NK-92 (cell line): ENCODE results near the gene TDRD10.
A peak's percentile ranks its signal among the peaks of the same experiment; 100 is the strongest.

Experiments
- DNase-seq: peaks from one replicate; lab custom pipeline; 2025; ENCODE audit not compliant: unreplicated experiment; lab: John Stamatoyannopoulos, UW

TDRD10 gene

DNA sequence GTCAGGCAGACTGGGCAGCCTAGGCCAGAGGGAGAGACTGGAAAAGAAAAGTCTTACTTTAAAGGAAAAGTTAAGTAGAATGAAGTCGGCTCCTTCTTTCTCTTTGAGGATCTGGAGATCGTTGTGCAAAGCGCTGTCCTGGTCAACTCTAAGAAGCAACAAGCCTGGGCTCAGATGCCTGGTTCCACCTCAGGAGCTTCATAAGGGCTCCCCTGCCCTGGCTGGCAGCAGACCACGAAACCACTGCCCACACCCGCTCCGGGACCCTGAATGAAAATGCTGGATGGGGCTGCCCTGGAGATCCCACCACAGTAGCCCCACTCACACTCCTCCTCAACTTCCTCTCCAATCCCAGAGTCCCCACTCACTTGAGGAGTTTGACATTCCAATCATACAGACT is 50.0 kb downstream of the TDRD10 start:
- DNase-seq, result no peak

DNA sequence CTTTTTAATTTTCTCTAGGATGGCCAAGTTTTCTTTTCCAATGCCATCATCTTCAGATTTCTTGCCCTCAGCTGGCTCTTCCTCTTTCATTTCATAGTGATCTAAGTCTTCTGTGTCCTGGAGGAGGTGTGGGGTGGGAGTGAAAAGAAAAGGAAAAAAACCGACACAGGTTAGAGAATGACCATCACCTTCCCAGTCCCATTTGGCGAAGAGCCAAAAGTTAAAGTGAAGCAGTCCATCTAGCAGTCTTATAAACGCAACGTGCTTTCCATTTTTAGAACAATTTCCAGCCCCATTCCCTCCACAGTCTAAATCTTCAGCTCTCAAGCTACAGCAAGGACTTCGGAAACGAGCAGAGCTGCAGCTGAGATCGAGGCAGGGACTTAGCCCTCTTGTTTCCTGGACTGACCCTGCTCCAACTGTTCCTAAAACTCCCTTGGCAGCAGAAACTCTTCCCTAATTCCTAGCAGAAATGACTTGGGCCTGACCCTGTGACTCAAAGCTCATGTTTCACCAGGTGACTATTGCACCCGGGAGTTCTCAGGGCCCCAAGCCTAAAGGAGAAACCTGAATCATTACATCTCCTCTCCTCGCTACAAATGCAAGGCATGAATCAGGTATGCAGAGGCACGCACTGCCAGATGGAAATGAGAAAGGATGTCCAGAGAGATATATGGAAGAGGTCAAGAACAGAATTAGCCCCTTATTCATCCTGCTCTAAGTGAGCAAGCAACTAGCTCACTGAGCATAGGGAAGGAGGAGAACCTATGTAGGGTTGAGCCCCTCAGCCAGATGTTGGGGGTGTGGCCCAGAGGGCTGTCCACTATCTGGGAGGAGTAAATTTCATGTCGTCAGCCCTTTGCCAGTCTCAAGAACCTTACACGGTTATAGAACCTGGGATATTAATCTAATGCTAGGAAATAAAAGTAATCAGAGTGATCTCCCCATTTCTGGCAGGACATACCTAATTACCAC is 51.3 kb downstream of the TDRD10 start:
- no peak for DNase-seq

DNA sequence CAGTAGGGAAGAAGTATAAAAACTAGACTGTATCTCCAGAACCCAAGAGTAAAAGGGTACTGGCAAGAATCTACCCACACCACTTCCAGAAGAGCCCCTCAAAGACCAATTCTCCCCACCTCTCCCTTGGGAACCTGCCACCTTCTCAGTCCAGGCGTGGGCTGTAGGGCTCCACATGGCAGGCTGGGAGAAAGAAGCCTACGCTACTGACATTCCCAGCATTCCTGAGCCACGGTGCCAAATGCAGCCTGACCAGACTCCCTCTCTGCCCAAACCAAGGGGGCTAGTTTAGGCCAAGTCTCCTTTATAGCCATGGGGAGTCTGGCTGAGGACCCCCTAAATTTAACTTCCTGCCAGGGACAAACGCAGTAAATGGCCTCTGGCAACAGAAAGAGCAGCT is 54.4 kb downstream of the TDRD10 start:
- DNase-seq, result no peak

DNA sequence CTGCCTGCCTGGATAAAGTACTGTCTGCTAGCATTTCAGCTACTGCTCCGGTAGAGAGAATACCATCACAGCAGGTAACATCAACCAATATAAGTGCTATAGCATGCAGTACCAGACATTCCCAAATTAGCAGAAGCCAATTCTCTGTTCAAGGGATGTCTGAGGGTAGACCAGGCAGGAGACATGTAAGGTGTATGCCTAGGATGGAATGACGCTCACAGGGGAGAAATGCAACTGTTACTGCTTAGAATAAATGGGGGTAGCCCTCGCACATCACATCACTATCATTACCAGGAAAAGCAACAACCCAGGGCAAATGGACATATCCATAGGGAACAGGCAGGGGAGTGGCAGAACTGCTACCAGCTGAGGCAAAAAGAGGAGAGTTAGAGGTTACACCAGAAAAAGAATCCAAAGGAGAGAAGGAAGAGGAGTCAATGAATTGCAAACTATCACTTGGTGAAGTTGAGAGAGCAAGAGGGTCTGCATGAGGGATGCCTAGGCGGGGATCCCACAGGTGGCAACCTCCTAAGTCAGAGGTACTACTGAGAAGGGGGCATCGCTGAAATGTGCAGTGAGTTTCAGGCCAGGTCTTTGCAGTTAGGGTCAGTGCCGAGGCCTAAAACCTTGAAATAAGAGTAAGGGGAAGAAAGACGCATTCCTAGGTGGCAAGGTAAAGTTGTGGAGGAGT is 55.4 kb downstream of the TDRD10 start:
- DNase-seq, result no peak

DNA sequence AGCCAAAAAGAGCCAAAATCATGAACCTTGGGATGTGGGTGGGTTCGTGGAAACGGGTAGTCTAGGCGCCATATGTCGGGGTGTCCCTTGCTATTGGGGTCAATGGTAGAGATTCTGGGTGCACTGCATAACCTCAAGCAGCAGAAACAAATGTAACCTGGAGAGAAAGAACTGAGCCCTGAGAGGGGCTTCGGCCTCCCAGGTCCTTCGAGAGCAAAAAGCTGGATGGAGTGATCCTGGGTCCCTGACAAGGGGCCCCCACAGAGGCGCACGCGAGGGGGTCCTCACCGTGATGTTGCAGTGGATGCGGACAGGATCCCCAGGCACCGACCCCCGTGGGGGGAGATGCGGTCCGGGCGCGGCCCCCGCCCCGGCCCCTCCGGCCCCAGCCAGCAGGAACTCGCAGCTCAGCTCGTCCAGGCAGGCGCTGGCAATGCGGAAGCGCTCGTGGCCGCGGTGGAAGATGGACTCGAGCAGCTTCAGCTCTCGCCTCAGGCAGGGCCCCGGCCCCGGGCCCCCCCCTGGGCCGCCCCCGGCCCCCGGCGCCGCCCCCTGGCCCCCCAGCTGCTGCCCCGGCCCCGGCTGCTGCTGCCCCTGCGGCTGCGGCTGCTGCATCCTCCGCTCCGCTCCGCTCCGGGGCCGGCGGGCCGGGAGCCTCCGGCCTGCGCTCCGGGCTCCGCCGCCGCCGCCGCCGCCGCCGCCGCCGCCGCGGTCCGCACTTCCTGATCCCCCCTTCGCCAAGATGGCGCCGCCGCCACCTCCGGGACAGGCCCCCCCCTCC is 56.1 kb downstream of the TDRD10 start, which contains the start of gene UBE2Q1:
Gene UBE2Q1 (minus strand): TSS at position 724 of the 781 bp plus-strand sequence. CDS start 109 bp downstream, at position 615.
- no peak for DNase-seq

DNA sequence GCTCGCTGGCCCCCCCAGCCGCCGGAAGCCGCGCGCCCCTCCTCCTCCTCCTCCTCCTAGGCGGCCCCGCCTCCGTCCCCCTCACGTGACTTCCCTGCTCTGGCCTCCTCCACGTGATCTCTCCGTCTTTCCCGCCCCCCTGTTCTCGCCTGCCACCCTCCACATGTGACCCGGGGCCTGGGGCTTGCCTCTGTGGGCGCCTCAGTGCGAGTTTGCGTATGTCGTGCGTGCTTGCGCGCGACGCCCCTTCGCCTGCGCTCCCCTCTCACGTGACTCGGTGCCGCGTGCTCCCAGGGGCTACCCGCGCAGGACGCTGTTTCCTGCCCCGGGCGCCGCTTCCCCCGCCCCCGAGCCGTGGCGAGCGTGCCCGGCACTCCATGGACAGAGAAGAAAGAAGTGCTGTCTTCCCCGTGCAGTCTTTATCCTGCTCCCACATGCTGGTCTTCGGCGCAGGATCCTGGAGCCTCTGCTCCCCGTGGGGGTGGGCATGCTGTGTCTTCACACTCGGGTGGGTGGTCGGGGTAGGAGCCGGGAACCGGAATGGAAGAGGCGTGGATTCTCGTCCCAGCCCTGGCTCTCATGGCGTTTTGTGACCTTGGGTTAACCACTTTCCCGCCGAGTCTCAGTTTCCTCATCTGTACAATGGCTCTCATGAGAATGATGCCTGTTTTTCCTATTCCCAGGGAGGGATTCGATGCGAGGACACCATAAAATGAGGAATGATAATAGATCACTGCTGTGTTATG is 56.9 kb downstream of the TDRD10 start:
- peak; percentile 96 for DNase-seq

DNA sequence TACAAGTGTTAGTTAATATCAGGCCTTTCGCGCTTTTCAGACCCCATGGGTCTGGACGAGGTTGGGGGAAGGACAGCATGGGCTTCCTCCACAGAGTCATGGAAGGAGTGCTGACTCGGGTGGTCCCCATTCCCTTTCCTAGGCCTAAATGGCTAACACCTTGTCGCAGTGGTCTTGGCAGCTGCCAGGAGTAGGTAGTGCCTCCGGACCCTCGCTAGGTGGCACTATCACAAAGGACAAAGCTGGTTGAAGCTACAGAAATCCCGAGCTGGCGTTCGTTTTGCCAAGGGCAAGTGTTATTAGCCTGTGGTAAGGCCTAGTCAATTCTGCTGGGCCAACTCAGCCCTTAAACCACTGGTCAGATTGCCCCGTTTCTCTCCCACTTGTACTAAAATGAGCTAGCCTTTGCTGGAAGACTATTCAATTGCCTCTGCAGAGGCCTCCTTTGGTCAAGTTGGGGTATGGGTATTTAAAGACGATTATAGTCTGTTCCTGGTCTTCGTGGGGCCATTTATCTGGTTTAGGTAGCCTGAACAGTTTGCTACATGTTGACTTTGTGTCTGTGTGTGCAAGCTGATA is 57.5 kb downstream of the TDRD10 start:
- no peak for DNase-seq

DNA sequence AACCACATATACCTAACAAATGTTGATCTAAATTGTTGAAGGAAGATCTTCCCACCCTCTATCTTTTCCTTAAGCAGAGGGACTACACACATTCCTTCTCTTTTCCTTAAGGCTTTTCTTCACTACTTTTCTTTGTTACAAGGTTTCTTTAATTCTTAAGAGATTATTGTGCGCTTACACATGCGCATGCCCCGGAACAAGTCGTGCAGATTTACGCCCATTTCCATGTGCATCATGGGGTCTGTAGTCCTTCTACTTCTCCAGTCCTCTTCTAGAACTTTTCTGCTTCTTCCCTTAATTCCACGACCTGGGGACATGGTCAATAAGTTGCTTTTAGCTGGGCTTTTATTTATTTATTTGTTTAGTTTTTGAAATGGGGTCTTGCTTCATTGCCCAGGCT is 63.9 kb downstream of the TDRD10 start:
- no peak for DNase-seq

DNA sequence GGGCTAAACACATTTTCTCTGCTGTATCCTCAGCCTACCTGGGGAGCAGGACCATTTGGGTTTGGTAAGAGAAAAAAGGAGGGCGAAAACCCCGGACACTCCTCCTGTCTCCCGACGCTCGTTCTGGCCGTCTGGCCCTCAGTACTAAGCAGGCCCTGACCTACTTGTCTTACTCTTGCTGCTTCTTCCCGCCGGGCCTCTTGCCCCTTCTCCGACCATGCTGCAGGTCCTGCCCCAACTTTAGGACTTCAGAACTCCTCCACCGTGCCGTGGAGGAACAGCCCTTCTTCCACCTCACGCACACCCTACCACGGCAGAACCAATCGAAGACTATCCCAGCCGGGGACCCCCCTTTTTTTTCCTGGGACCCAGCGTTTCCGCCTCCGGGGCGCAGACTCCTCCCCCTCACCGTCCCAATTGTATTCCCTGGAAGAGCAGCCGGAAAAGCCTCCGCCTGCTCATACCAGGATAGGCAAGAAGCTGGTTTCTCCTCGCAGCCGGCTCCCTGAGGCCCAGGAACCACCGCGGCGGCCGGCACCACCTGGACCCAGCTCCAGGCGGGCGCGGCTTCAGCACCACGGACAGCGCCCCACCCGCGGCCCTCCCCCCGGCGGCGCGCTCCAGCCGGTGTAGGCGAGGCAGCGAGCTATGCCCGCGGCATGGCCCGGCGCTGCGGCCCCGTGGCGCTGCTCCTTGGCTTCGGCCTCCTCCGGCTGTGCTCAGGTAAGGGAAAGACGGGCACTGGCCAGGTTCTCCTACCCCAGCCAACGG is 65.6 kb downstream of the TDRD10 start, which contains the start of gene CHRNB2:
Gene CHRNB2 (plus strand): TSS at position 393 of the 771 bp plus-strand sequence. CDS start 267 bp downstream, at position 660.
- no peak for DNase-seq

DNA sequence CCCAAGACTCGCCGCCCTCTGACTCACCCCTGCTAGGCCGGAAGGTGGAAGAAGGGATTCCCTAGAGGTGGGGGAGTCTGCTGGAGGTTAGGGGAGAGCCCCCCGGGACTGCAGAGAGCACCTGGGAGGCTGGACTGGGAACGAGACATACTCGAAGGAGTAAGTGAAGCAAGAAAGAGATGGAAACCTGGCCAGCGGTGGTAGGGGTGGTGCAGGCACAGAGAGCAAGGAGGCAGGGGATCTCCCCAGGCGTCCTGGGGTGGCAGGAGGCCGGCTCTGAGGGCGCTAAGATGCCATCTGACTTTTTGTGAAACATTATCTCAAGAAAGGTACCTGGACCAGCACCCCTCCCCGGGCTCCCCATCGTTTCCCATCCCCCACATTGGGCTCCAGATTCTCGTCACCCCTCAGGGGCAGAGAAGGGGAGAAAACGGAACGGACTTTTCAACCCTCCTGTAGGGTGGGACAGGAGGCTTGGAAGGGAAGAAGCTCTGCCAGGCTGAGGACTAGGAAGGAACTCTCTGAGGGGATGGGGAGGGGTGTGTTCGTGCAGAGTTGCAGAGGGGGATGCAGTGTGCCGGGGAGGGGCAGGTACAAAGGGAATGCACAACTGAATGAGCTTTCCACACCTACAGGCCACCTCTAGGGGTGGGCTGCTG is 66.3 kb downstream of the TDRD10 start:
- DNase-seq, result no peak

DNA sequence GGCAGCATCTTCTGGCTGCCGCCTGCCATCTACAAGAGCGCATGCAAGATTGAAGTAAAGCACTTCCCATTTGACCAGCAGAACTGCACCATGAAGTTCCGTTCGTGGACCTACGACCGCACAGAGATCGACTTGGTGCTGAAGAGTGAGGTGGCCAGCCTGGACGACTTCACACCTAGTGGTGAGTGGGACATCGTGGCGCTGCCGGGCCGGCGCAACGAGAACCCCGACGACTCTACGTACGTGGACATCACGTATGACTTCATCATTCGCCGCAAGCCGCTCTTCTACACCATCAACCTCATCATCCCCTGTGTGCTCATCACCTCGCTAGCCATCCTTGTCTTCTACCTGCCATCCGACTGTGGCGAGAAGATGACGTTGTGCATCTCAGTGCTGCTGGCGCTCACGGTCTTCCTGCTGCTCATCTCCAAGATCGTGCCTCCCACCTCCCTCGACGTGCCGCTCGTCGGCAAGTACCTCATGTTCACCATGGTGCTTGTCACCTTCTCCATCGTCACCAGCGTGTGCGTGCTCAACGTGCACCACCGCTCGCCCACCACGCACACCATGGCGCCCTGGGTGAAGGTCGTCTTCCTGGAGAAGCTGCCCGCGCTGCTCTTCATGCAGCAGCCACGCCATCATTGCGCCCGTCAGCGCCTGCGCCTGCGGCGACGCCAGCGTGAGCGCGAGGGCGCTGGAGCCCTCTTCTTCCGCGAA is 69.4 kb downstream of the TDRD10 start:
- DNase-seq, result no peak

DNA sequence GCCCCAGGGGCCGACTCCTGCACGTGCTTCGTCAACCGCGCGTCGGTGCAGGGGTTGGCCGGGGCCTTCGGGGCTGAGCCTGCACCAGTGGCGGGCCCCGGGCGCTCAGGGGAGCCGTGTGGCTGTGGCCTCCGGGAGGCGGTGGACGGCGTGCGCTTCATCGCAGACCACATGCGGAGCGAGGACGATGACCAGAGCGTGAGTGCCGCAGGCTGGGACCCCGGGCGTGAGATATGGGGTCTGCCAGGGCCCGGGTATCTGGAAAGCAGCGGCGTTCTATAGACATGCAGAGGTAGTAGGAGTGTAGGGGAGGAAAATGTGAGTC is 69.9 kb downstream of the TDRD10 start:
- no peak for DNase-seq

DNA sequence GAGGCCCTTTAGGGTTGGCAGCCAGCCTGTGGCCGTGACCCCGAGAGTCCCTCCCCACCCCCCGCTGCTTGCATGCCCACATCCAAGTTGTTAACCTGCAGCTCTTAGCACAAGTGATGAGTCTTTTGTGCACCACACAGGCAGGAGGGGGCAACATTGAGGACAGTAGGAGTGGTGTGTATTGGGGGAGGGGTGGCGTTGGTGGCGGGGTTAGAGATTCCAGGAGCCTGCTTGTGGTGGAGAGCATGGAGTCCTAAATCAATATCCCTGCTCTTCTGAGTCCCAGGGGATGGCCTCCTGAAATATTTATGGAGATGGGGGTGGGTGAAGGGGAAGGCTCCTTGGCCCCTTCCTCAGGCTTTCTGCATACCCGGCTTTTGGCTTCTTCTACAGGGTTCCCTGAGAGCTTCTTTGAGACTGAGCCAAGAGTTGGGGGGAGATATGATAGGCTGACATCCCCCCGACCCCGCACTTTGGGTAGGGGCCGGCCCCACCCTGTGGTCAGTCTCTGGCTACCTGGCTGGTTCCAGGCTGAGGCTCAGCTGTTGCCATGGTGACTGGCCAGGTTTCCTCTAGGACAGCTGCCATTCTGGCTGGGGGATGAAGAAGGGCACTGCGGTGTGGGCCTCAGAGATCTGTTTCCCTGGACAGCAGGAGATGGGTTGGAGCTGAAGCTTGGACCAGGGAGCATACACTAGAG is 70.6 kb downstream of the TDRD10 start:
- DNase-seq, result no peak

DNA sequence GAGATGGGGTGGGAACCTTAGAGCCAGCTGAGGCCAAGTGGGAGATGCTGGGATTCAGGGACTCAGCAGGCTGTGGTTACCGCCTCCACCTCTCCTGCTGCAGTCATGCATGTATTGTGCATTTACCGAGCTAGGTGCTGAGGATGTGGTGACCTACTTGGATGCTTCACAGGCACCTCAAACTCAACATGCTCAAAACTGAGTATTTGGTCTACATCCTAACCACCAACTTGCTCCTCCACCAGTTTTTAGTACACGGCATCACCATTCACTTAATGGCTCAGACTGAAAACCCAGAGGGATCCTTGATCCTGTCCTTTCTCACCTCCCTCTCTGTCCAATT is 71.1 kb downstream of the TDRD10 start:
- DNase-seq, result no peak

DNA sequence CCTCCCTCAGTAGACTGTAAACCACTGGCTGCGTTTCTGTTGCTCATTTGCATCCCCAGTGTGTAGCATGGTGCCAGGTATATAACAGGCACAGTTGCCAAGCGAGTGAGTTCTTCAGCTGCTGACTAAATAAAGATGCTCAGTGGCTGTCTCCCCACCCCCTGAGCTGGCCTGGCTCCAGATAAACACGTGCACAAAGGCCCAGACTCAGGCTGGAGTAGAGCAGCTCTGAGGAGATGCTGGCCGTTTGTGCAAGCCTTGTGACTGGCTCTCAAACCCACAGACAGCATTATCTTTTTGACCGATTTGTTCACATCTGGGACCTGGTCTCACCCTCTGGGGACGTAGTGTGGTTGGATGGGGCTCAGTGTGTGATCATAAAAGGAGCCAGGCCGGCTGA is 72.7 kb downstream of the TDRD10 start:
- DNase-seq, result no peak

DNA sequence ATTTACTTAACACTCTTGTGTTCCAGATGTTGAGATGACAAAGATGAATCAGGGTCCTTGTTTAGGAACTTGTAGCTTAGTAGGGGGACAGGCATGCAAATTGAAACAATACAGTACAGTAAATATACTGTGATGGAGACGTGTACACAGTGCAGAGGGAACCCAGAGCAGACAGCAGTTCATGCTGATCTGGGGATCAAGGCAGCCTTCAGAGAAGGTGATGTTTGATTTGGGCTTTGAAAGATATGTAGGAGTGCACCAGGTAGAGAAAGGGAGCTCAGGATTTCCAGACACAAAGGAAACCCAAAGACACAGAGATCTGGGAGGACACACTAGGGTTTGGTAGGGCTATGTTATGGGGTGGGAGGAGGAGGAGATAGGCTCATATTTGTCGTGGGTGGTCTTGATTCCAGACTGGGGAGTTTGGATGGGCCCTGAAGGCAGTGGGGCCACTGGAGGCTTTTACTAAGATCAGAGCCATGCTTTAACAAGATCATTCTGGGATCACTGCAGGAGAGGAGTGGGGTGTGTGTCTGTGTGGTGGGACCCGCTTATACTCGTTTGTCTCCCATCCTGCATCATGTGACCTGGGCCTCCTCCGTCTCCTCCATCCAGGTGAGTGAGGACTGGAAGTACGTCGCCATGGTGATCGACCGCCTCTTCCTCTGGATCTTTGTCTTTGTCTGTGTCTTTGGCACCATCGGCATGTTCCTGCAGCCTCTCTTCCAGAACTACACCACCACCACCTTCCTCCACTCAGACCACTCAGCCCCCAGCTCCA is 73.3 kb downstream of the TDRD10 start:
- no peak for DNase-seq

DNA sequence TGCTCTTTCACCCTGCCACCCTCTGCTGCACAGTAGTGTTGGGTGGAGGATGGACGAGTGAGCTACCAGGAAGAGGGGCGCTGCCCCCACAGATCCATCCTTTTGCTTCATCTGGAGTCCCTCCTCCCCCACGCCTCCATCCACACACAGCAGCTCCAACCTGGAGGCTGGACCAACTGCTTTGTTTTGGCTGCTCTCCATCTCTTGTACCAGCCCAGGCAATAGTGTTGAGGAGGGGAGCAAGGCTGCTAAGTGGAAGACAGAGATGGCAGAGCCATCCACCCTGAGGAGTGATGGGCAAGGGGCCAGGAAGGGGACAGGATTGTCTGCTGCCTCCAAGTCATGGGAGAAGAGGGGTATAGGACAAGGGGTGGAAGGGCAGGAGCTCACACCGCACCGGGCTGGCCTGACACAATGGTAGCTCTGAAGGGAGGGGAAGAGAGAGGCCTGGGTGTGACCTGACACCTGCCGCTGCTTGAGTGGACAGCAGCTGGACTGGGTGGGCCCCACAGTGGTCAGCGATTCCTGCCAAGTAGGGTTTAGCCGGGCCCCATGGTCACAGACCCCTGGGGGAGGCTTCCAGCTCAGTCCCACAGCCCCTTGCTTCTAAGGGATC is 74.0 kb downstream of the TDRD10 start:
- no peak for DNase-seq
